HepG2 (cell line): ENCODE data around the gene ANGPTL7. TPM values are rescaled to one million over a fixed set of nuclear protein-coding genes. Genes with fewer than 3 reads are reported as not detected.

ENCODE experiments used
- ATAC-seq: fragments of 200-7000 bp; cut with Tn5 transposase; 3 replicates; pipeline ENCODE4 v1.9.1; 2020; ENCODE audit warnings: mild to moderate bottlenecking, moderate library complexity
- BruUV-seq: library from RNA; stranded (reverse); fragments of 400-500 nt; replicated peaks from 2 replicates; lab custom pipeline; 2021; lab: Mats Ljungman, UMichigan
- CTCF ChIA-PET: fragments of 300-600 bp; formaldehyde crosslinking; extraction: SDS; loops from one replicate; lab custom pipeline; 2021; ENCODE audit warnings: low total read pairs, inconsistent platforms, low intra/inter-chr PET ratio; lab: Yijun Ruan, JAX
- POLR2A ChIA-PET: fragments of 350-600 bp; sonication (Branson Sonifier 250); formaldehyde crosslinking; loops from one replicate; lab custom pipeline; 2020; ENCODE audit warnings: antibody characterized with exemption, inconsistent platforms; lab: Yijun Ruan, JAX
- DNase-seq: peaks from one replicate; pipeline ENCODE4 v3.0.0-alpha.2; 2015; ENCODE audit warnings: low spot score
- FAIRE-seq: peaks from 3 replicates; lab custom pipeline; 2011; peaks lifted over from hg19 to GRCh38; lab: Jason Lieb, UNC
- H2AFZ ChIP-seq: one replicate; pipeline ENCODE4 v1.6.1; 2011; ENCODE audit warnings: low read length, inconsistent platforms
- H3K27ac ChIP-seq: fragments of 300-600 bp; 3 replicates; pipeline ENCODE4 v1.8.0; 2011; ENCODE audit warnings: mixed run types, mild to moderate bottlenecking, mixed read lengths, low read length, inconsistent platforms; ENCODE audit not compliant: insufficient read depth; ENCODE audit errors: extremely low read length
- H3K27me3 ChIP-seq, 2 experiments: fragments of 200-600 bp in 1 of 2; 2 replicates in 1 of 2; 3 replicates in 1 of 2; pipeline versions ENCODE4 v1.6.0 to v1.8.0; 2011; ENCODE audit warnings: low read length in 2 of 2, mild to moderate bottlenecking in 2 of 2, moderate library complexity in 2 of 2, inconsistent platforms in 1 of 2; ENCODE audit not compliant: insufficient read depth in 2 of 2, control insufficient read depth in 1 of 2
- H3K36me3 ChIP-seq, 2 experiments: fragments of 200-600 bp in 1 of 2; replicated peaks in 1 of 2; 2 replicates in 1 of 2; 3 replicates in 1 of 2; pipeline versions ENCODE4 v1.5.1 to v1.8.0; 2011; ENCODE audit warnings: low read length in 2 of 2, inconsistent platforms in 1 of 2; ENCODE audit not compliant: insufficient read depth in 2 of 2, control insufficient read depth in 1 of 2
- H3K4me1 ChIP-seq: 2 replicates; pipeline ENCODE4 v1.5.1; 2012; ENCODE audit warnings: low read length, inconsistent platforms; ENCODE audit not compliant: insufficient read depth
- H3K4me2 ChIP-seq: 2 replicates; pipeline ENCODE4 v1.6.0; 2011; ENCODE audit warnings: low read depth, low read length, inconsistent platforms
- H3K4me3 ChIP-seq, 3 experiments: fragments of 200-600 bp in 1 of 3; sonication (generic), shearing (Covaris generic) in 1 of 3; replicated peaks in 1 of 3; 2 replicates each; pipeline ENCODE4 v1.5.1; 2011 to 2016; ENCODE audit warnings: low read length in 3 of 3, inconsistent platforms in 2 of 3, low read depth in 2 of 3, mild to moderate bottlenecking in 2 of 3, control low read depth in 1 of 3, mixed read lengths in 1 of 3; ENCODE audit not compliant: insufficient read depth in 1 of 3
- H3K79me2 ChIP-seq: one replicate; pipeline ENCODE4 v1.6.1; 2011; ENCODE audit warnings: low read length, inconsistent platforms; ENCODE audit not compliant: insufficient read depth
- H3K9ac ChIP-seq: 2 replicates; pipeline ENCODE4 v1.6.0; 2011; ENCODE audit warnings: mild to moderate bottlenecking, low read depth, low read length, inconsistent platforms; ENCODE audit not compliant: insufficient read depth
- H3K9me3 ChIP-seq: 2 replicates; pipeline ENCODE4 v1.5.1; 2012; ENCODE audit warnings: mild to moderate bottlenecking, low read length
- H4K20me1 ChIP-seq: 2 replicates; pipeline ENCODE4 v1.6.0; 2011; ENCODE audit warnings: inconsistent platforms, mild to moderate bottlenecking, low read length, moderate library complexity; ENCODE audit not compliant: insufficient read depth
- AGO1 ChIP-seq: fragments of 200-400 bp; formaldehyde crosslinking; IDR thresholded peaks from 2 replicates; pipeline ENCODE4 v1.6.1; 2017; ENCODE audit warnings: mild to moderate bottlenecking, low read depth, low read length, moderate library complexity; ENCODE audit not compliant: poor library complexity, severe bottlenecking
- ATF7-NPFF ChIP-seq: sonication (generic); formaldehyde crosslinking; IDR thresholded peaks from 2 replicates; pipeline ENCODE4 v1.8.1; 2023; ENCODE audit warnings: mild to moderate bottlenecking, low read depth, missing genetic modification reagents, moderate library complexity
- DMAP1 ChIP-seq: IDR thresholded peaks from 2 replicates; pipeline ENCODE4 v1.6.1; 2016
- HNRNPUL1 ChIP-seq: fragments of 200-400 bp; formaldehyde crosslinking; IDR thresholded peaks from 2 replicates; pipeline ENCODE4 v1.6.1; 2017; ENCODE audit warnings: low read depth, mild to moderate bottlenecking, low read length, moderate library complexity
- HOXD1 ChIP-seq: sonication (generic); formaldehyde crosslinking; IDR thresholded peaks from 2 replicates; pipeline ENCODE4 v1.5.0; 2020; ENCODE audit warnings: missing genetic modification reagents
- MZF1 ChIP-seq: sonication (generic); formaldehyde crosslinking; IDR thresholded peaks from 2 replicates; pipeline ENCODE4 v1.8.1; 2023; ENCODE audit warnings: mild to moderate bottlenecking, missing genetic modification reagents, borderline replicate concordance
- NFE2L2 ChIP-seq: fragments of 150-350 bp; IDR thresholded peaks from 2 replicates; pipeline ENCODE4 v1.6.1; 2014; ENCODE audit warnings: low read length
- SIX1 ChIP-seq: sonication (generic); formaldehyde crosslinking; IDR thresholded peaks from 2 replicates; pipeline ENCODE4 v1.4.0; 2020; ENCODE audit warnings: missing genetic modification reagents, borderline replicate concordance
- SNAPC2 ChIP-seq: sonication (generic); formaldehyde crosslinking; IDR thresholded peaks from 2 replicates; pipeline ENCODE4 v1.8.1; 2022; ENCODE audit warnings: mild to moderate bottlenecking, missing genetic modification reagents
- ZNF713 ChIP-seq: sonication (generic); formaldehyde crosslinking; IDR thresholded peaks from 2 replicates; pipeline ENCODE4 v1.4.0; 2020; ENCODE audit warnings: mild to moderate bottlenecking, missing genetic modification reagents
- ZNF773 ChIP-seq: sonication (generic); formaldehyde crosslinking; IDR thresholded peaks from 2 replicates; pipeline ENCODE4 v1.4.0; 2020; ENCODE audit warnings: missing genetic modification reagents, borderline replicate concordance
- WGBS: methylation state at CpG from one replicate; pipeline ENCODE4 v1.1.6; 2017; ENCODE audit warnings: low lambda C conversion rate; 5-methylcytosine and 5-hydroxymethylcytosine counted together
- in situ Hi-C: cut with HindIII; loops from 2 replicates; pipeline ENCODE4 v1.10.0; 2017; ENCODE audit warnings: low pct_unique_long_range_greater_than_20kb; ENCODE audit not compliant: extremely low pct_ligation_motif_present
- intact Hi-C: fragments of 100-400 bp; cut with micrococcal nuclease; formaldehyde crosslinking; loops from one replicate; pipeline ENCODE4 v1.10.0; 2022; ENCODE audit not compliant: unreplicated experiment
- polyA plus RNA-seq, 8 experiments: library from polyadenylated mRNA; depleted of rRNA in 3 of 8; stranded (reverse) in 7 of 8; unstranded in 1 of 8; fragments of >200 nt; fragmentation: Illumina TruSeq in 4 of 8; extraction: Trizol in 4 of 8; gene quantifications; 2 replicates each; pipeline versions ENCODE4 v1.2.1 to v1.2.3, GENCODE V29; 2011 to 2016; ENCODE audit warnings: low read depth in 4 of 8, missing spikeins in 1 of 8, mixed read lengths in 1 of 8; ENCODE audit not compliant: insufficient read depth in 1 of 8
- total RNA-seq, 5 experiments: library from RNA; depleted of rRNA; stranded (reverse); fragments of >200 nt; fragmentation: Illumina TruSeq; extraction: Trizol; gene quantifications; 2 replicates each; pipeline ENCODE4 v1.2.3, GENCODE V29; 2016; ENCODE audit warnings: low read depth in 1 of 5
- TF ChIP-seq, protein P1 (sequence below): sonication (generic); formaldehyde crosslinking; IDR thresholded peaks from 2 replicates; pipeline ENCODE4 v1.4.0; 2020; ENCODE audit warnings: mild to moderate bottlenecking, missing genetic modification reagents
- TF ChIP-seq, protein P2 (sequence below): sonication (generic); formaldehyde crosslinking; IDR thresholded peaks from 2 replicates; pipeline ENCODE4 v1.4.0; 2020; ENCODE audit warnings: missing genetic modification reagents
- TF ChIP-seq, protein P3 (sequence below): sonication (generic); formaldehyde crosslinking; IDR thresholded peaks from 2 replicates; pipeline ENCODE4 v1.5.1; 2020; ENCODE audit warnings: missing genetic modification reagents, mild to moderate bottlenecking, borderline replicate concordance

ANGPTL7 gene
- total and polyA plus RNA-seq, 2 of the 13 experiments (the other 11 are each of a cell fraction or from before 2014, with no cell fraction given): not detected

DNA sequence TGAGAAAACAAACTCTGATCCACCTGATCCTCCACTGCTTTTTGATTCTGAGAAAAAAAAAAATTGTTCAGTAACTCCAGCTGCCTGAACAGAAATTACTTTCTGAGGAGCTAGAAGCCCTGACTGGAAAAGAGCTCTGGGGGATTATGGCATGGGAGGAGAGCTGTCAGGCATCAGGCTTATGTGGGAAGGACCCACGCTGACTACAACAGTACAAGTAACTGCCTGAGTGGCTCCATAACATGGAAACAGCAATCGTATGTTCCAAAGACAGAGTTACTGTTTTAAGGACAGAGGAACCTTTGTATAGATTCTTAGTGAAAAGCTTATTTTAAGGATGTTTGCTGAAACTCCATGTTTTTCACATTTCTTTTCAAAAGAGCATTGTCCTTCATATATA is 1.2 kb upstream of the ANGPTL7 start:
- CTCF ChIA-PET: no interaction called here
- no peak for TF ChIP-seq NFE2L2
- no peak for TF ChIP-seq SNAPC2 (CRISPR knock-in tag)
- TF ChIP-seq MZF1 (CRISPR knock-in tag): no peak
- TF ChIP-seq ZNF713 (CRISPR knock-in tag): no peak
- TF ChIP-seq HOXD1 (CRISPR knock-in tag): no peak
- TF ChIP-seq ATF7-NPFF (CRISPR knock-in tag): no peak
- TF ChIP-seq AGO1: no peak
- TF ChIP-seq, protein P1, sequence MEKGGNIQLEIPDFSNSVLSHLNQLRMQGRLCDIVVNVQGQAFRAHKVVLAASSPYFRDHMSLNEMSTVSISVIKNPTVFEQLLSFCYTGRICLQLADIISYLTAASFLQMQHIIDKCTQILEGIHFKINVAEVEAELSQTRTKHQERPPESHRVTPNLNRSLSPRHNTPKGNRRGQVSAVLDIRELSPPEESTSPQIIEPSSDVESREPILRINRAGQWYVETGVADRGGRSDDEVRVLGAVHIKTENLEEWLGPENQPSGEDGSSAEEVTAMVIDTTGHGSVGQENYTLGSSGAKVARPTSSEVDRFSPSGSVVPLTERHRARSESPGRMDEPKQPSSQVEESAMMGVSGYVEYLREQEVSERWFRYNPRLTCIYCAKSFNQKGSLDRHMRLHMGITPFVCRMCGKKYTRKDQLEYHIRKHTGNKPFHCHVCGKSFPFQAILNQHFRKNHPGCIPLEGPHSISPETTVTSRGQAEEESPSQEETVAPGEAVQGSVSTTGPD (CRISPR knock-in tag): no peak
- TF ChIP-seq DMAP1 (CRISPR knock-in tag): no peak
- TF ChIP-seq SIX1 (CRISPR knock-in tag): no peak
- TF ChIP-seq HNRNPUL1: no peak
- TF ChIP-seq, protein P2, sequence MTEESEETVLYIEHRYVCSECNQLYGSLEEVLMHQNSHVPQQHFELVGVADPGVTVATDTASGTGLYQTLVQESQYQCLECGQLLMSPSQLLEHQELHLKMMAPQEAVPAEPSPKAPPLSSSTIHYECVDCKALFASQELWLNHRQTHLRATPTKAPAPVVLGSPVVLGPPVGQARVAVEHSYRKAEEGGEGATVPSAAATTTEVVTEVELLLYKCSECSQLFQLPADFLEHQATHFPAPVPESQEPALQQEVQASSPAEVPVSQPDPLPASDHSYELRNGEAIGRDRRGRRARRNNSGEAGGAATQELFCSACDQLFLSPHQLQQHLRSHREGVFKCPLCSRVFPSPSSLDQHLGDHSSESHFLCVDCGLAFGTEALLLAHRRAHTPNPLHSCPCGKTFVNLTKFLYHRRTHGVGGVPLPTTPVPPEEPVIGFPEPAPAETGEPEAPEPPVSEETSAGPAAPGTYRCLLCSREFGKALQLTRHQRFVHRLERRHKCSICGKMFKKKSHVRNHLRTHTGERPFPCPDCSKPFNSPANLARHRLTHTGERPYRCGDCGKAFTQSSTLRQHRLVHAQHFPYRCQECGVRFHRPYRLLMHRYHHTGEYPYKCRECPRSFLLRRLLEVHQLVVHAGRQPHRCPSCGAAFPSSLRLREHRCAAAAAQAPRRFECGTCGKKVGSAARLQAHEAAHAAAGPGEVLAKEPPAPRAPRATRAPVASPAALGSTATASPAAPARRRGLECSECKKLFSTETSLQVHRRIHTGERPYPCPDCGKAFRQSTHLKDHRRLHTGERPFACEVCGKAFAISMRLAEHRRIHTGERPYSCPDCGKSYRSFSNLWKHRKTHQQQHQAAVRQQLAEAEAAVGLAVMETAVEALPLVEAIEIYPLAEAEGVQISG (CRISPR knock-in tag): no peak
- no peak for TF ChIP-seq ZNF773
- TF ChIP-seq, protein P3, sequence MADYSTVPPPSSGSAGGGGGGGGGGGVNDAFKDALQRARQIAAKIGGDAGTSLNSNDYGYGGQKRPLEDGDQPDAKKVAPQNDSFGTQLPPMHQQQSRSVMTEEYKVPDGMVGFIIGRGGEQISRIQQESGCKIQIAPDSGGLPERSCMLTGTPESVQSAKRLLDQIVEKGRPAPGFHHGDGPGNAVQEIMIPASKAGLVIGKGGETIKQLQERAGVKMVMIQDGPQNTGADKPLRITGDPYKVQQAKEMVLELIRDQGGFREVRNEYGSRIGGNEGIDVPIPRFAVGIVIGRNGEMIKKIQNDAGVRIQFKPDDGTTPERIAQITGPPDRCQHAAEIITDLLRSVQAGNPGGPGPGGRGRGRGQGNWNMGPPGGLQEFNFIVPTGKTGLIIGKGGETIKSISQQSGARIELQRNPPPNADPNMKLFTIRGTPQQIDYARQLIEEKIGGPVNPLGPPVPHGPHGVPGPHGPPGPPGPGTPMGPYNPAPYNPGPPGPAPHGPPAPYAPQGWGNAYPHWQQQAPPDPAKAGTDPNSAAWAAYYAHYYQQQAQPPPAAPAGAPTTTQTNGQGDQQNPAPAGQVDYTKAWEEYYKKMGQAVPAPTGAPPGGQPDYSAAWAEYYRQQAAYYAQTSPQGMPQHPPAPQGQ (CRISPR knock-in tag): no peak
- TF ChIP-seq, all 625 proteins: peak for 0
- in situ Hi-C loops (no loop called here), intact Hi-C loops (no loop called here)
- DNase-seq (no peak), FAIRE-seq (no peak), ATAC-seq (no peak)
- no peaks in the 10 kb centered on the region for H3K4me1 ChIP-seq
- H3K4me3 ChIP-seq: no peak overlapping the region
- no peak overlapping the region for H3K4me2 ChIP-seq
- H3K9ac ChIP-seq: no peak overlapping the region
- POLR2A ChIA-PET: no interaction called here
- H4K20me1 ChIP-seq: no peaks in the 10 kb centered on the region
- no peak overlapping the region for H2AFZ ChIP-seq
- no peaks in the 10 kb centered on the region for H3K79me2 ChIP-seq
- 100% methylated on average over 2 of the region's 2 CpGs for WGBS
- BruUV-seq: no TSS peak
- no peak overlapping the region for H3K27ac ChIP-seq
- H3K36me3 ChIP-seq: peaks cover 3 to 48% of the 10 kb centered on the region in 2 experiments
- H3K27me3 ChIP-seq: no peaks in the 10 kb centered on the region
- H3K9me3 ChIP-seq: no peaks in the 10 kb centered on the region
